Stimulated activated CD4-positive, alpha-beta T cell treated with anti-CD3 and anti-CD28 coated beads, Interleukin-15, amount 100 ng/mL, for 1 hour (primary cell): ENCODE results near the gene CSAG2.

ENCODE experiments used
- DNase-seq, 2 donors: peaks; one replicate each; pipeline ENCODE4 v3.0.0-alpha.2; 2020; ENCODE audit warnings: low read depth in 1 of 2, low spot score in 1 of 2

The CSAG2 gene

GRCh38 chrX:152663086-152663485 is 46.0 kb downstream of the CSAG2 start:
- DNase-seq: no peak

GRCh38 chrX:152658302-152658701 is 50.8 kb downstream of the CSAG2 start:
- no peak for DNase-seq
